CD4-positive, alpha-beta T cell treated with Interleukin-1 beta for 1 hour (primary cell): ENCODE data around the gene ZMYM5.
"Not testable (repeated sequence)": the region's sequence is repeated elsewhere in the genome, so short reads cannot be mapped to it uniquely, and the experiment has no call there.

Source experiments
- DNase-seq, 2 donors: peaks; one replicate each; pipeline ENCODE4 v3.0.0-alpha.2; 2020 to 2022

The ZMYM5 gene

DNA sequence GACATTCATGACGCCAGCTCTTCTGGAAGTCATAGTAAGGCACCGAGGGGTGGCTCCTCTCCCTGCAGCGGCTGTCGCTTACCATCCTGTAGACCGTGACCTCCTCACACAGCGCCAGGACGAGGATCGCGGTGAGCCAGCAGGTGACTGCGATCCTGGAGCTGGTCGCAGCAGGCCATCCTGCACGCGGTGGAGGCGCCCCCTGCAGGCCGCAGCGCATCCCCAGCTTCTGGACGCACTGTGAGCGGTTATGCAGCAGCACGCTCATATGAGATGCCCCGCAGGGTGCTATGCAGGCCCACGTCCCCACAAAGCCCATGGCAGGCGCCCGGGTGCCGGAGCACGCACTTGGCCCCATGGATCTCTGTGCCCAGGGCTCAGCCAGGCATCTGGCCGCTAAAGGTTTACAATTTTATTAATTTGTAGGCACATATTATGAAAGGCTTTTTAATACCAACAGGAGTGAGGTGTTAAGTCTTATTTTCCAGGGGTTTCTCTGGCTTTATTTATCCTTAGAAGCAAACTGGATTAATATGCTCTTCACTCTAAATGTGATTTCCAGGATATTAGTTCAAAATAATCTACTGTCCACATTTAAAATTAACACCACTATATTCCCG, 45.1 kb downstream of the ZMYM5 start:
- DNase-seq: peak; percentile 13 to 24

- DNase-seq: no peak
Measured at GRCh38 chr13:19817510-19818158, 45.8 kb downstream of the ZMYM5 start.

GRCh38 chr13:19817106-19817505, 46.3 kb downstream of the ZMYM5 start:
- peak in 1 of 2 donors; percentile 4 for DNase-seq

DNA sequence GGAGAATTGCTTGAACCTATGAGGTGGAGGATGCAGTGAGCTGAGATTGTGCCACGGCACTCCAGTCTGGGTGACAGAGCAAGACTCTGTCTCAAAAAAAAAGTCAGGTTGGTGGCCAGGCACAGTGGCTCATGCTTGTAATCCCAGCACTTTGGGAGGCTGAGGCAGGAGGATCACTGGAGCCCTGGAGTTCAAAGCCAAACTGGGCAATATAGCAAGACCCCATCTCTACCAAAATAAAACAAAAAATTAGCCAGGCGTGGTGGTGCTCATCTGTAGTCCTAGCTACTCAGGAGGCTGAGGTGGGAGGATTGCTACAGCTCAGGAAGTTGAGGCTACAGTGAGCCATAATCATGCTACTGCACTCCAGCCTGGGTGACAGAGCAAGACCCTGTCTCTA, 47.6 kb downstream of the ZMYM5 start:
- DNase-seq: not testable (repeated sequence)

DNA sequence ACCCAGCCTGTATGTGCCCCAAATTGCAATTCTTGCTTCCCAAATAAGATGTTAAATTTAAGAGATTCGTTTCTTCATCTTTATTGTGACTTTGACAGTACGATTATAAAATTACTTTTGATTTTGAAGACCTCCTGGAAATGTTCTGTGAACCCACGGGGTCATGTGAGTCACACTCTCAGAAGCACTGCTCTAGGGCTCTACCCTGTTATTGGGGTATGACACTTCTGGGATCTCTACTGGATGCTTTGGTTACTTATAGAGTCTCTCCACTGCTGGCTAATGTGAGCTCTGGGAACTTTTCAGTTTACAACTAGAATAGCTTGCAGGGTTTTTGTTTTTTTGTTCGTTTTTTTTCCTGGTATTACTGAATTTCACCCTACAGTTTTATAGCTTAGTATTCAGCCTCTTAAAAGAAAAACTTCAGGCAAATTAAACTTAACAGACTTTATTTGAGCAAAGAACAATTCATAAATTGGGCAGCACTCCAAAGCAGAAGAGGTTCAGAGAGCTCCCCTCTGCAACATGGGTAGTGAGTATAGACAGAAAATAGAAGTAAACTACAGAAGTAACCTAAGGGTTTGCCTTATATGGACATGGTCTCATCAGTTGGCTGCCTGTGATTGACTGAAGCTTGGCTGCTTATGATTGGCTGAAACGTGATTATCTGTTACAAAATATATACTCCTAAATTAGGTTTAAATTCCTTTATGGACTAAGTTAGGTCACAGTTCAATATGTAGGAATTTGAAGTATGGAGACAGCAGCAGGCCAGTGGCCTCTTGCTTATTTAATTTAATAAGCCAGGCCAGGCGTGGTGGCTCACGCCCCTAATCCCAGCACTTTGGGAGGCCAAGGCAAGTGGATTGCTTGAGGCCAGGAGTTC, 52.2 kb downstream of the ZMYM5 start:
- no peak for DNase-seq

DNA sequence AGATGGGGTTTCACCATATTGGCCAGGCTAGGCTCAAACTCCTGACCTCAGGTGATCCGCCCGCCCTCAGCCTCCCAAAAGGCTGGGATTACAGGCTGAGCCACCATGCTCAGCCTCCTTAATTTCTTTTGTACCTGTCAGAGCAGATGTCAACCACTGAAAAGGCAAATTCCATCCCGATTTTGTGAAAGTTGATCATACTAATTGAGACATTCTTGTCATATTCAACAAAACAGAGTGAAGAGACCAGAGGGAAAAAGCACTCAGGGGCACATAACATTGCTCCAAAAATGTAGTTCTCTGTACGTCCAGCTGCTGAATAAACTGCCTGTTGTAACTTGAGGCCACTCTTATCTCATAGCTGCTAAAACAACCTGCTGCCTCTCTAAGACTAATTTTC, 53.3 kb downstream of the ZMYM5 start:
- no peak for DNase-seq

GRCh38 chr13:19805765-19806164, 57.7 kb downstream of the ZMYM5 start:
- DNase-seq: no peak

DNA sequence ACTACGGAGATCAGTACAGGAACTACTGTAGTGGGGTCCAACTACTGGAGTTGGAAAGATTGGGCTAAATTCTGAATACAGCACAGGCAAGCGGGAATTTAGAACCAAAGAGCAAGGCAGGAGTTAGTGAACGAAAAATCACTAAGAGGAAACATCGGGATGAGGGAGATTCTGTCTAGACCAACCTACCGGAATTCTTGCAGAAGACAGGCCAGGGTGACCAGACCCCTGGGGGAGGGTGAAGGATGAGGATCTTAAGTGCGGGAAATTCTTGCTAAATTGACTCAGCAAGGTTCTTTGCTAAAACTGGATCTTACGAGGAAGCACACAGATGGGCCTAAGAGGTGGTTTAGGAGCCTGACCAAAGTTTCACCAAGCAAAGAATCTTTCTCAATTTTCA, 67.5 kb downstream of the ZMYM5 start:
- DNase-seq: no peak

GRCh38 chr13:19794631-19795030, 68.8 kb downstream of the ZMYM5 start:
- no peak for DNase-seq

GRCh38 chr13:19791953-19792537, 71.4 kb downstream of the ZMYM5 start:
- no peak for DNase-seq

GRCh38 chr13:19782727-19783682, 80.4 kb downstream of the ZMYM5 start, which contains the start of gene PSPC1:
TSS of gene PSPC1 (minus strand) at chr13:19782945. CDS start at chr13:19782757, 188 bp downstream.
- peak; percentile 97 for DNase-seq

DNA sequence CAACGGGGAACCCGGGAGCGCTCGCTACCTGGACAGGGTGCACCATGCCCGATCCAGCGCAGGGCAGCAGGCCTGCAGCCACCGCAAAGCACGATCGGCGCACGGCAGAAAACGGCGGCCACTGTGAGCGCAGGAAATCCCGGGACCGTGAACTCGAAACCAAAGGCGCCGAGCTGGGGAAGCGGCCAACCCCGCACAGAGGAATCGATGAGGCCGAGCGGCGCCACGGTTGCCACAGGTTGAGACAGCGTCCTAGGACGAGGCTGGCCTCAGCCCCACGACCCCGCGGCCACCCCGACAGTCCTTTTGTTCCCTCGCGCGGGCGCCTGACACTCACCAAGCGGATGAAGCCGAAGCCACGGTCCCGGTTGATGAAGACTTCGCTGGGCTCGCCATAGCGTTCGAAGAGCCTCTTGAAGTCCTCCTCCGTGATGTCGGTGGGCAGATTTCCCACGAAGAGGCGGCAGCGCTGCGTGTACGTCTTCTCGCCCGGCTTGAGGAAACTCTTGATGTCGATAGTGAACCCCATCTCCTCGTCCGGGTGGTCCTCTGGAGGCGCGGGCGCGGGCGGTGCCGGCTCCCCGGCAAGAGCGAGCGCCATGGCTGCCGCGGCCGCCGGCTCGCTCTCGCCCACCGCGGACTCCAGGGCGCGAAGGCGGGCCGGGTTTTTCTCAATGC, 81.3 kb downstream of the ZMYM5 start:
- peak; percentile 38 to 58 for DNase-seq

- peak in 1 of 2 donors; percentile 18 for DNase-seq
Measured at GRCh38 chr13:19781526-19781925, 81.9 kb downstream of the ZMYM5 start.

DNA sequence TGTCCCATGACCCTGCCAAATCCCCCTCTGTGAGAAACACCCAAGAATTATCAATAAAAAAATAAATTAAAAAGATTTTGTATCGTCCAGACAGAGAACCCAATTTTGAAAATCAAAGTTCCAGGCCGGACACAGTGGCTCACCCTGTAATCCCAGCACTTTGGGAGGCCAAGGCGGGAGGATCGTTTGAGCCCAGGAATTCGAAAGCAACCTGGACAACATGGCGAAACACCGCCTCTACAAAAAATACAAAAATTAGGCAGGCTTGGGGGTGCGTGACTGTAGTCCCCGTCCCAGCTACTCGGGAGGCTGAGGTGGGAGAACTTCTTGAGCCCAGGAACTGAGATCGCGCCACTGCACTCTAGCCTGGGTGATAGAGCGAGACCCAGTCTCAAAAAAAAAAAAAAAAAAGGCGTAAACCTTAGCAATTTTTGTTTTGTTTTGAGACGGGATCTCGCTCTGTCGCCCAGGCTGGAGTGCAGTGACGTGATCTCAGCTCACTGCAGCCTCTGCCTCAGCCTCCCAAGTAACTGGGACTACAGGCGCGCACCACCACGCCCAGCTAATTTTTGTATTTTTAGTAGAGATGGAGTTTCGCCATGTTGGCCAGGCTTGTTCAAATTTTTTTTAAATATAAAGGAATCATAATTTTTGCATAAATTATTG, 82.6 kb downstream of the ZMYM5 start:
- peak; percentile 25 to 31 for DNase-seq
